Measurements from ENCODE around the gene VWC2L.

Gene VWC2L

DNA sequence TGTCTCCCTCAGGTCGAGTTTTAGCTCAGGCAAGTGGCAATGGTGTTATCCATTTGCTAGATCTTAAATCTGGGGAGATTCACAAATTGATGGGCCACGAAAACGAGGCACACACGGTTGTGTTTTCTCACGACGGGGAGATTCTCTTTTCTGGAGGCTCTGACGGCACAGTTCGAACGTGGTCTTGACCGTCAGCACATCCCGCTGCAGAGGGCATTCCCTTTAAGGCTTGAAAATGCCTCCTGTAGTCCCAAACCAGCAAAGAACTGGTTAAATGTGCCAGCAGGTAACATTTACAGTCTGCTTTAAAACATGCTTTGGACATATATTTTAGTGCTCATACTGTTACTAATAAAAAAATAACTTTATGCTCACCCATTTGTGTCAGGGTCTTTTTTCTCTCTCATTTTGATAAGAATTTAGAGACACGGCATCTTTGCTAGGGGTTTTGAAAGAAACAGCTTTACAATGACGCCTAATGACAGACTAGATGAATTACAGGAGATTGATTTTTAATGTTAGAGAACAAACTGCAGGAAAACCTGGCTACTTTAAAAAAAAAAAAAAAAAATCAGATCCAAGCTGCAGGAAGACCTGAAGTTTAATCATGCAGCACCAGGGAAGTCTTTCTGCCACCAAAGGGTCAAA lies 602 bp upstream of the VWC2L start:
- no peaks in the 10 kb centered on the region for H3K9me3 Mint-ChIP-seq
- no peaks in the 10 kb centered on the region for H3K27me3 Mint-ChIP-seq

DNA sequence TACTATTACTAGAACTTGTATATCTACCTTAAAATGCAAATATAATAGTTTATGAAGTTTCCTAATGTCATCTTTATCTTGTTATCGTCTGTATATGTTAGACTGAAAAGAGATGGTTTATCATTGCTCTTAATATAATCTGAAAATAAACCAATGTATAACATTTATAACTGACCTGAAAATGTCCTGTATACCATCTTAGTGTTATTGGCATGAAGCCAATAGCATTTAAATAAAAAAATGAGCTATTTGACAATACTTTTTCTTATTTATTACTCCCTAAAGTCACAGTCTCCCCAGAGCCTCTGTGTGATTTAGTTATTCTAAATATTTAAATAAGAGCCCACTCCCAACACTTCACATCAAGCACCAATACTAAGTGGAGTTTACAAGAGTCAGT lies 1.8 kb downstream of the VWC2L start:
- ATAC-seq (no peak), DNase-seq (no peak)
- no peaks in the 10 kb centered on the region for H3K9me3 Mint-ChIP-seq
- H3K36me3 Mint-ChIP-seq (ENCODE audit: low read depth): no peaks in the 10 kb centered on the region
- no peaks in the 10 kb centered on the region for H3K27me3 Mint-ChIP-seq
- no peak overlapping the region for H3K4me3 Mint-ChIP-seq
- no peak overlapping the region for H3K27ac Mint-ChIP-seq
- no peaks in the 10 kb centered on the region for H3K4me1 Mint-ChIP-seq

More for the DNA sequence above, 602 bp upstream of the VWC2L start:
- no peaks in the 10 kb centered on the region for H3K36me3 Mint-ChIP-seq (ENCODE audit: low read depth)
- ATAC-seq (no peak), DNase-seq (no peak)
- H3K4me1 Mint-ChIP-seq: no peaks in the 10 kb centered on the region
- H3K4me3 Mint-ChIP-seq: no peak overlapping the region
- H3K27ac Mint-ChIP-seq: no peak overlapping the region

DNA sequence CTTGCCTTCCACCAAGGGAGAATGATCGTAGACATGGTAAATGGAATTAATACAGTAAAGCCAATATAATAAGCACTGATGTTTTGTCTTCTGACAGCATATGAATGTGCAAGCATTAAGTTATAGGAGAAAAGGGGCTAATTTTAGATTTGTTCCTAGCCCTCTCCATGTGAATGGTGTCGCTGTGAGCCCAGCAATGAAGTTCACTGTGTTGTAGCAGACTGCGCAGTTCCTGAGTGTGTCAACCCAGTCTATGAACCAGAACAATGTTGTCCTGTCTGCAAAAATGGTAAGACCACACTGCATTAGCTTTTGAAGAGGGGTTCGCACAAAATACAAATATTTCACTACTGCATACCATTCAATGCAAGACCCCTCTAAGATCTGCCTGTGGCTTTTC lies 25.6 kb downstream of the VWC2L start:
- DNase-seq (no peak), ATAC-seq (no peak)
- Mint-ChIP-seq H3K4me3 (no peak overlapping the region), H3K27me3 (peaks cover 2% of the 10 kb centered on the region), H3K9me3 (no peaks in the 10 kb centered on the region), H3K36me3 (ENCODE audit: low read depth) (no peaks in the 10 kb centered on the region), H3K27ac (no peak overlapping the region), H3K4me1 (no peaks in the 10 kb centered on the region)

DNA sequence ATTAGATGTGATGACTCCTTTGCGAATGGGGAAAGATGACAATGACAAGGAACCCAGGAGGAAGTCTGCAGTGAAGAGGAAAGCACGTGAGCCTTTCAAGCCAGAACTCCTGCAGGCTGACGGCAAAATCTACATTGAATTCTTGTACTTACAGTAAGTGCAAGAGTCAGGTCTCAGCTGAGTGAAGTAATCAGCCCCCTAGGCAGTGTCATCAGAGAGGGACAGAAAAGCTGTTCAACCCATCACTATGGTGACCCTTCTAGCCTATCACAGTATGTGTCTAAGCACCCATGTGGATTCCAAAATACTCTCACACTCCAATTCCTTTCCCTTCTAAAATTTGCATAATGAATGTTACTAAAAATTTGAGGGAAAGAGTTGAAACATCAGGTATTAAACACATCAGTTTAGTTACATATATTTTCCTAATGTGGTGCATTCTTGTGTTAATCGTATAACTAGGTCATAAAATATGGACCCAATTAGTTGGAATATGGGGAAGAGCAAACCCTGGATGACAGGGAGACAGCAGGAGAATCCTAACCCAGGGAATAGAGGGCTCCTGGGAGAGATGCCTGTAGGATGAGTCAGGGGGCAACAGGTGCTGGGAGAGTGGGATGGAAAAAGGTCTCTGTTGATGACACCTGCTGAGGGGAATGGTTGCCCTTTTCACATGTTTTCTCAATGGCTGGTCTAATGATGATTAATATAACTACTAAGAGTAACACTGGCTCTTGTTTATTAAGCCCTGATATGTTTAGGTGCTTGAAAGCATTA lies 39.5 kb downstream of the VWC2L start:
- Mint-ChIP-seq H3K9me3 (peaks cover 3% of the 10 kb centered on the region), H3K27ac (no peak overlapping the region), H3K36me3 (ENCODE audit: low read depth) (no peaks in the 10 kb centered on the region), H3K27me3 (no peaks in the 10 kb centered on the region), H3K4me1 (no peaks in the 10 kb centered on the region), H3K4me3 (no peak overlapping the region)
- ATAC-seq: no peak
- no peak for DNase-seq

DNA sequence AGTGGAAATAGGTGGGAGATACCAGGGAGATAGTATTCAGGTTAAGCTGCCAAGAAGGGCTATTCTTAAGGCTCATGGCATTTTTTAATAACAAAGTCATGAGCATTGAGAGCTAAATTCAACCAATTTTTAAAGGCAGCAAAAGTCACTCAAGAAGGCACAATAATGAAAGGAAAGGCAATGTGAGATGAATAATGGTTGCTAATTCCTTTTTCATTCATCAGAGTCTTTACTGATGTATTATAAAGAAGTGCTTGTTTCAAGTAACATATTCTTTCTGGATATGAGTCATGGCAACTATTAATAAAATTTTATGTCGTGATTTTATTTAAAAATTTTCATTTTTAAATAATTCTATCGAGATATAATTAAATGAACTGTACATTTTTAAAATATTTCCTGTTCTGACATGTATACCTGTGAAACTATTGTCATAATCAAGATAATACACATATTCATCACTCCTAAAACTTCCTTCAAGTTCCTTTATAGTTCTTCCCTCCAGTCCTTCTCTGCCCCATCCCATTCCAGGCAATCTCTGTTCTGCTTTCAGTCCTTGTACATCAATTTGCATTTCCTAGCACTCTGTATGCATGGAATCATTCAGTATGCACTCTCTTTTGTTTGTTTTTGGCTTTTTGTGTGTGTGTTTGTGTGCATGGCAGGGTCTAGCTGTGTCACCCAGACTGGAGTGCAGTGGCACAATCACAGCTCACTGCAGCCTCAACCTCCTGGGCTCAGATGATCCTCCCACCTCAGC lies 40.8 kb downstream of the VWC2L start:
- H3K36me3 Mint-ChIP-seq (ENCODE audit: low read depth): no peaks in the 10 kb centered on the region
- no peak overlapping the region for H3K4me3 Mint-ChIP-seq

DNA sequence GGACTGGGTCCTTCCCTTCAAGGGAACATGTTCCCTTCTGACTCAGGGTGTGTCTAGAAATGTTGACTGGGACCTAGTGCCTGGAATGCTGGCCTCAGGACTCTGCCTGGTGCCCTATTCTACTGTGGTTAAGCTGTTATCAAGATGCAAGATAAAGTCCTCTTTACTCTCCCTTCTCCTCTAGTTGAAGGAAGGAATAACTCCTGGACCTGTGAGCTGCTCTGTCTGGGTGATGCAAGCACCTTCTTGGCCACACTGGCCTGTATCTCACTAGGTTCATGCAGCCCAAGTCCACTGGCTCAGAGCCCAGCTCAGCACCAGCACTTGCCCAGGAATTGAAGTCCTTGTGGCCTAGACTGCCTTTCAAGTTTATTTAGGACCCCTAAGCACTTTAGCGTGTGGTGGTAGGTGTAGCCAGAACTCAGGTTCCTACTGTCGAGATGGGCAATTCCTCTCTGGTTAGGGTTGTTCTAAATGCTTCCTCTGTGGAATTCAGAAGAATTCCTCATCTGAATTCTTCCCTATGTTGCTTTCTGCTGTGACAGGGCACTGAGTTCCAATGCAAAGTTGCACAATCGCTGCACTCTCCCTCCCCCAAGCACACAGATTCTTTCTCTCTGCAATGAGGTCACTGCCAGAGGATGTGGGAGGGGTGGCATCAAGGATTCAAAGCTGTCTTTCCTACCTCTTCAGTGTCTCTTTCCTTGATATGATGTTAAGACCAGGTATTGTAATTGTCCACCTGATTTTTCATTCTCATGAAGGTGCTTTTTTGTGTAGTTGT lies 54.7 kb downstream of the VWC2L start:
- no peaks in the 10 kb centered on the region for H3K36me3 Mint-ChIP-seq (ENCODE audit: low read depth)
- no peak for ATAC-seq
- H3K4me3 Mint-ChIP-seq: no peak overlapping the region
- no peak for DNase-seq
- H3K27ac Mint-ChIP-seq: no peak overlapping the region
- H3K9me3 Mint-ChIP-seq: peaks cover 13% of the 10 kb centered on the region
- no peaks in the 10 kb centered on the region for H3K4me1 Mint-ChIP-seq
- H3K27me3 Mint-ChIP-seq: no peaks in the 10 kb centered on the region

More for the DNA sequence above, 40.8 kb downstream of the VWC2L start:
- Mint-ChIP-seq H3K9me3 (peaks cover 3% of the 10 kb centered on the region), H3K27ac (no peak overlapping the region), H3K27me3 (no peaks in the 10 kb centered on the region), H3K4me1 (no peaks in the 10 kb centered on the region)
- DNase-seq (no peak), ATAC-seq (no peak)

DNA sequence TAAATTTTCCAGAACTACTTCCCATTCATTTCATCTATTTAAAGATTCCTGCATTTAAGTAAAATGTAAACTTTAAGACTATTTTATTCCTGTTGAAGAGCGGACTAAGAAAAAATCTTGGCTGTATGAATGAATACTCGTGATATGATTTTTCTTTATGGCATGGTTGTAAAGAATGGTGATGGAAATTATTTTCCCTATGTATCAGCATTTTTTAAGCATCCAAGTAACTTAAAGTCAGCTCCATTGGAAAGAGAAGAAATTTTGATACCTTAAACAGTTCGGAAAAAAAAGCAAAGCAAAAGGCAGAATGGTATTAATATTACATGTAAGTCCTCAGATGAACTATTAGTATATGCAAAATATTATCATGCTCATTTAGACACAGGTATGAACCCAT lies 58.9 kb downstream of the VWC2L start:
- H3K36me3 Mint-ChIP-seq (ENCODE audit: low read depth): no peaks in the 10 kb centered on the region
- H3K27me3 Mint-ChIP-seq: no peaks in the 10 kb centered on the region
- no peak for ATAC-seq
- H3K9me3 Mint-ChIP-seq: no peaks in the 10 kb centered on the region
- H3K4me3 Mint-ChIP-seq: no peak overlapping the region
- H3K27ac Mint-ChIP-seq: no peak overlapping the region
- H3K4me1 Mint-ChIP-seq: no peaks in the 10 kb centered on the region
- DNase-seq: no peak

DNA sequence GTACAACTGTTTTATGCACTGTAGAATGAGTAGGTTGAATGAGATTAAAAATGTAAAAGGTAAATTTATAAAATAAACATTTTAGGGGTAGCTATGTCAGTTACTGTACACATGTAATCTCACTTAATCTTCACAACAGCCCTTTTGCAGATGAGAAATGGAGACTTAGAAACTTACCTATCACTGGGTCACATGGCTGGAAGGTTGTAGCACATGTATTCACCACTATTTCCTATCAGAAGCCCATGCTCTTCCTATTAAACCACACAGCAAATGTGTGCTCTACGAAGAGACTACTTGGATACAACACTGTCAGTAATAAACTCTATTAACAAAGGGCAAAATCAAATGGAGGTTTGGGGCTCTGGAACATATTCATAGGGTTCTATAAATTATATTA lies 60.5 kb downstream of the VWC2L start:
- no peak overlapping the region for H3K27ac Mint-ChIP-seq
- H3K9me3 Mint-ChIP-seq: no peaks in the 10 kb centered on the region
- H3K4me1 Mint-ChIP-seq: no peaks in the 10 kb centered on the region
- no peak for ATAC-seq
- H3K36me3 Mint-ChIP-seq (ENCODE audit: low read depth): no peaks in the 10 kb centered on the region
- H3K27me3 Mint-ChIP-seq: no peaks in the 10 kb centered on the region
- no peak for DNase-seq
- H3K4me3 Mint-ChIP-seq: no peak overlapping the region

DNA sequence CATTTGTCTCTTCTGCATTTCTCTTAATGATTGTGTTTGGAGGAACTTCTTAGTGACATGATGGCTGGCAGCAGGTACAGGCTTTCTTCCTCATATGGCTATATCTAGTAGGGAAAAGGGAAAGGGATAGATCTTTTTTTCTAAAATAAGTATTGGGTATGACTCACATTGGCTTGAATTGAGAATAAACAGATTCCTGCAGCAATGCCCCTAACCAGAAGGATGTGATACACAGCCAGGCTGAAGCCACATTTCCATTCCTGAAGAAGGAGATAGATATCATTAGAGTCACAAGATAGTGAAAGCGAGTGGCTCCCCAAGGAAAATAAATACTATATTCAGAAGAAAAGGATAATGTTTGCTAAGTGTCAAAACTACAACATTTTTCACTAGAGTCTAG lies 61.1 kb downstream of the VWC2L start:
- no peaks in the 10 kb centered on the region for H3K36me3 Mint-ChIP-seq (ENCODE audit: low read depth)
- H3K27me3 Mint-ChIP-seq: no peaks in the 10 kb centered on the region
- H3K4me1 Mint-ChIP-seq: no peaks in the 10 kb centered on the region
- H3K9me3 Mint-ChIP-seq: no peaks in the 10 kb centered on the region
- no peak overlapping the region for H3K27ac Mint-ChIP-seq
- H3K4me3 Mint-ChIP-seq: no peak overlapping the region
- DNase-seq: no peak
- no peak for ATAC-seq

DNA sequence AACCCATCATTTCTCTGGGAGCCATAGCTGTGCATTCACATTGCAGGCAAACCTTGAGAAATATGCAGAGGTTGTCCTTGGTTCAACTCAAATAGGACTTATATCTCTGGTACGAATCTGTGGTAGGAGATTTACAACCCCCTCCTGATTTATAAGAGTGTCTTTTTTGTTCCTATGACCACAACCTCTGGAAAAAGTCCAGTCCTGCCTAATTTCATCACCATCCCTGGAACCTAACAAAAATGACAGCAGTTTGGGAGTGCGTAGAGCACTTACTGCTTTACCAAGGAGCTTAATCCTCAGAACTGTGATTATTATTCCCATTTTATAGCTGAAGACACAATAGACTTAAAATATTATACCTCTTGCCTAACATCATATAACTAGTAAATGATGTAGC lies 66.5 kb downstream of the VWC2L start:
- no peaks in the 10 kb centered on the region for H3K4me1 Mint-ChIP-seq
- H3K27ac Mint-ChIP-seq: no peak overlapping the region
- ATAC-seq: no peak
- H3K9me3 Mint-ChIP-seq: no peaks in the 10 kb centered on the region
- no peaks in the 10 kb centered on the region for H3K27me3 Mint-ChIP-seq
- H3K4me3 Mint-ChIP-seq: no peak overlapping the region
- H3K36me3 Mint-ChIP-seq (ENCODE audit: low read depth): no peaks in the 10 kb centered on the region
- DNase-seq: no peak

DNA sequence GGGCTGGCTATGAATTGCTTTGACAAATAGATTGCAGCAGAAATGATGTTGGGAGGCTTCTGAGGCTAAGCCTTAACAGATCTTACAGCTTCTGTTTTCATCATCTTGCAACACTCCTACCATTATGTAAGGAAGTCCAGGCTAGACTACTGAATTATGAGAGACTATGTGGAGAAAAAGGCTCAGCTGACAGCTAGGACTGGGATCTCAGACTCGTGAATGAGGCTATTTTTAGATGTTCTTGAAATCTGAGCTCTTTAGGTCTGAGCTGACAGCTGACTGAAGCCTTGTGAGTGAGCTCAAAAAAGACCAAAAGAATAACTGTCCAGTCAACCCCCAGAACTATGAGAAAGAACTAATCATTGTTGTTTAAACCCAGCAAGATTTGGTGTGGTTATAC lies 70.3 kb downstream of the VWC2L start:
- DNase-seq (no peak), ATAC-seq (no peak)
- Mint-ChIP-seq H3K27me3 (no peaks in the 10 kb centered on the region), H3K4me3 (no peak overlapping the region), H3K4me1 (no peaks in the 10 kb centered on the region), H3K27ac (no peak overlapping the region), H3K9me3 (no peaks in the 10 kb centered on the region), H3K36me3 (ENCODE audit: low read depth) (no peaks in the 10 kb centered on the region)

DNA sequence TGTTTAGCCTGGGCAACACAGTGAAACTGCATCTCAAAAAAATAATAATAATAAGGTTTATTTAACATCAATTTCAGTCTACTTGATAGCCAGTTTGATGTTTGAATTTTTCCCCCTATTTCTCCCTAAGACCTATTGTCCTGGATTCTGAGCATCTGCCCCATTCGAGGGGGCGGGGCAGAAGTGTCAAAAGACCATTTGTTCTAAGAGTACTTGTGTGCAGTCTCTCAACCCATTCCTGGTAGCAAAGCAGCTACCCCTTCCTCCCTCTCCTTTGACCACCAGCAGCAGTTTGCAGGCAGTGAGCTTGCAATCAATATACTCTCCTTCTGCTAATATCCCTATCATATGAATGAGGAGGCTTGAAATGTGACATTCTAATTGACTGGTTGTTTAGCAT lies 71.9 kb downstream of the VWC2L start:
- Mint-ChIP-seq H3K27ac (no peak overlapping the region), H3K9me3 (no peaks in the 10 kb centered on the region), H3K36me3 (ENCODE audit: low read depth) (no peaks in the 10 kb centered on the region), H3K4me3 (no peak overlapping the region), H3K4me1 (no peaks in the 10 kb centered on the region), H3K27me3 (no peaks in the 10 kb centered on the region)
- DNase-seq: no peak
- no peak for ATAC-seq

DNA sequence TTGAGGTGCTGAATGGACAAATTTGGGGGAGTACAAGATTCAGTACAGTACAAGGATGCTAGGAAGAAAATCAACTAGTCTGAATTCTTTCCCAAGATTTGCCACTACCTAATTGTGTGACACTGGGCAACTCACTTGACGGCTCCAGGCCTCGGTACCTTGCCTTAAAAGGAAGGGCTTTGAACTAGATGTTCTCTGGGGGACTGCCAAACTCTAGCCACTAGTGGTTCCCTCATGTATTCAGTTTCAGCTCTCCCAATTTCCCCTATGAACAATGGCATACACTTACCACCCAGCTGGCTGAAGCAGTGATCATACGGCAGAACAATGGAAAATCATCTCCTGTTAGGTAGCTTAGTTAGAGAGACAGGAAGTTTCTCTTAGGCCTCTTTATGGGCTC lies 73.4 kb downstream of the VWC2L start:
- Mint-ChIP-seq H3K27ac (no peak overlapping the region), H3K4me3 (no peak overlapping the region), H3K36me3 (ENCODE audit: low read depth) (no peaks in the 10 kb centered on the region), H3K27me3 (no peaks in the 10 kb centered on the region), H3K9me3 (no peaks in the 10 kb centered on the region), H3K4me1 (no peaks in the 10 kb centered on the region)
- DNase-seq: no peak
- no peak for ATAC-seq

DNA sequence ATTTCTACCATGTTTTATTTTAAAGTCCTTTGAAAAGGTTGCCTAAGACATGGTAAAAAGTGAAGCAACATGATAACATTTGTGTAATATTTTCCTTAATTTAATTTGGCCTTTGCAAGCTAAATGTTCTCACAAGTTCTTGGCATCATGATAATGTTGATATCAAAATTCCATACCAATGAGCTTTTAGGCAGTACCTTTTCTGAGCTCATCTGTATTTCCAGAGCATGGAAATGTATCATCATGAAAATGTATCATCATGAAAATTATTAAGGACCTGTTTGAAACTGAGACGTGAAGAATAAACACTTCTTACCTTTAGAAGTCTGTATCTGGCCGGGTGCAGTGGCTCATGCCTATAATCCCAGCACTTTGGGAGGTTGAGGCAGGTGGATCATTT lies 73.8 kb downstream of the VWC2L start:
- no peaks in the 10 kb centered on the region for H3K36me3 Mint-ChIP-seq (ENCODE audit: low read depth)
- H3K27me3 Mint-ChIP-seq: no peaks in the 10 kb centered on the region
- H3K4me3 Mint-ChIP-seq: no peak overlapping the region
- no peaks in the 10 kb centered on the region for H3K4me1 Mint-ChIP-seq
- no peak overlapping the region for H3K27ac Mint-ChIP-seq
- ATAC-seq (no peak), DNase-seq (no peak)
- no peaks in the 10 kb centered on the region for H3K9me3 Mint-ChIP-seq

Data from activated naive CD8-positive, alpha-beta T cell treated with anti-CD3 and anti-CD28 coated beads, Interleukin-2, amount 50 U/mL, for 24 hours (primary cell).